ENCODE results near the gene RAB35.

- TF ChIP-seq CTCF (conservative IDR thresholded peaks at IDR 0.05; ENCODE audit: low read depth, low read length) = no peak
- no peak for TF ChIP-seq EZH2 (IDR thresholded peaks at IDR 0.05; ENCODE audit: borderline replicate concordance, low read depth, low read length, poor library complexity, severe bottlenecking)
Observed at GRCh38 chr12:120079411-120080400, 36.8 kb downstream of the RAB35 start.

All from A673 (cell line).